Chondrocyte (in vitro differentiated cells): ENCODE results near the gene ACTL9. TPM values are rescaled to one million over a fixed set of nuclear protein-coding genes. Genes with fewer than 3 reads are reported as not detected.

ENCODE experiments used
- DNase-seq: peaks from one replicate; pipeline ENCODE4 v3.0.0; 2021; ENCODE audit warnings: mixed read lengths, low spot score
- H3K27ac Mint-ChIP-seq: one replicate; pipeline ENCODE4 v1.8.0; 2021; ENCODE audit warnings: mild to moderate bottlenecking, moderate library complexity, mixed read lengths; ENCODE audit not compliant: unreplicated experiment
- H3K27me3 Mint-ChIP-seq: 2 replicates; pipeline ENCODE4 v1.8.0; 2021; ENCODE audit warnings: low read depth, mixed read lengths
- H3K36me3 Mint-ChIP-seq: 2 replicates; pipeline ENCODE4 v1.8.0; 2021; ENCODE audit warnings: low read depth, mixed read lengths
- H3K4me1 Mint-ChIP-seq: 2 replicates; pipeline ENCODE4 v1.8.0; 2021; ENCODE audit warnings: low read depth, mild to moderate bottlenecking, mixed read lengths
- H3K4me3 Mint-ChIP-seq: one replicate; pipeline ENCODE4 v1.8.0; 2021; ENCODE audit warnings: mild to moderate bottlenecking, moderate library complexity, mixed read lengths; ENCODE audit not compliant: unreplicated experiment
- H3K9me3 Mint-ChIP-seq: 2 replicates; pipeline ENCODE4 v1.8.0; 2021; ENCODE audit warnings: low read depth, mixed read lengths
- CTCF ChIP-seq: fragments of 200-600 bp; sonication (generic); IDR thresholded peaks from 2 replicates; pipeline ENCODE4 v1.5.0; 2021; ENCODE audit warnings: antibody characterized with exemption, mild to moderate bottlenecking, moderate library complexity
- total RNA-seq: library from RNA; stranded (reverse); gene quantifications from 3 replicates; pipeline ENCODE4 v1.2.1, GENCODE V29; 2021

ACTL9 gene
- total RNA-seq, 1 donor from 2014 or later, result not detected

GRCh38 chr19:8664671-8665057 is 33.9 kb downstream of the ACTL9 start:
- DNase-seq, result no peak
- Mint-ChIP-seq H3K9me3 (peaks cover 3% of the 10 kb centered on the region), H3K4me1 (no peaks in the 10 kb centered on the region), H3K27ac (no peak overlapping the region), H3K36me3 (no peaks in the 10 kb centered on the region), H3K27me3 (peaks cover 38% of the 10 kb centered on the region), H3K4me3 (no peak overlapping the region)
- no peak for TF ChIP-seq CTCF

- H3K4me1 Mint-ChIP-seq, result no peaks in the 10 kb centered on the region
- H3K36me3 Mint-ChIP-seq, result no peaks in the 10 kb centered on the region
- peaks cover 3% of the 10 kb centered on the region for H3K9me3 Mint-ChIP-seq
- TF ChIP-seq CTCF, result no peak
- H3K4me3 Mint-ChIP-seq, result no peak overlapping the region
- H3K27me3 Mint-ChIP-seq, result peaks cover 40% of the 10 kb centered on the region
- peak; percentile 59 for DNase-seq
- no peak overlapping the region for H3K27ac Mint-ChIP-seq
These were observed 34.5 kb downstream of the ACTL9 start for GRCh38 chr19:8663920-8664670.

GRCh38 chr19:8662263-8662662 is 36.3 kb downstream of the ACTL9 start:
- Mint-ChIP-seq H3K36me3 (no peaks in the 10 kb centered on the region), H3K9me3 (no peaks in the 10 kb centered on the region), H3K27ac (no peak overlapping the region), H3K4me3 (no peak overlapping the region), H3K27me3 (peaks cover 54% of the 10 kb centered on the region), H3K4me1 (no peaks in the 10 kb centered on the region)
- TF ChIP-seq CTCF, result no peak
- peak; percentile 34 for DNase-seq

- no peak overlapping the region for H3K4me3 Mint-ChIP-seq
- DNase-seq, result peak; percentile 54
- no peaks in the 10 kb centered on the region for H3K36me3 Mint-ChIP-seq
- H3K4me1 Mint-ChIP-seq, result peaks cover 2% of the 10 kb centered on the region
- TF ChIP-seq CTCF, result no peak
- H3K9me3 Mint-ChIP-seq, result no peaks in the 10 kb centered on the region
- H3K27me3 Mint-ChIP-seq, result peaks cover 63% of the 10 kb centered on the region
- no peak overlapping the region for H3K27ac Mint-ChIP-seq
These were observed 38.7 kb downstream of the ACTL9 start for GRCh38 chr19:8659905-8660304.

GRCh38 chr19:8657869-8658268 is 40.7 kb downstream of the ACTL9 start:
- H3K9me3 Mint-ChIP-seq, result no peaks in the 10 kb centered on the region
- peaks cover 5% of the 10 kb centered on the region for H3K4me1 Mint-ChIP-seq
- no peak overlapping the region for H3K4me3 Mint-ChIP-seq
- no peaks in the 10 kb centered on the region for H3K36me3 Mint-ChIP-seq
- DNase-seq, result peak; percentile 57
- no peak for TF ChIP-seq CTCF
- peaks cover 58% of the 10 kb centered on the region for H3K27me3 Mint-ChIP-seq
- H3K27ac Mint-ChIP-seq, result no peak overlapping the region
